T-helper 2 cell (primary cell): ENCODE results near the gene PSTPIP2.
"Not testable (repeated sequence)": the region's sequence is repeated elsewhere in the genome, so short reads cannot be mapped to it uniquely, and the experiment has no call there.

Experiments used
- DNase-seq, 5 experiments: peaks; one replicate each; pipeline versions ENCODE4 v3.0.0 to v3.0.0-alpha.2; 2012 to 2022

Gene PSTPIP2

DNA sequence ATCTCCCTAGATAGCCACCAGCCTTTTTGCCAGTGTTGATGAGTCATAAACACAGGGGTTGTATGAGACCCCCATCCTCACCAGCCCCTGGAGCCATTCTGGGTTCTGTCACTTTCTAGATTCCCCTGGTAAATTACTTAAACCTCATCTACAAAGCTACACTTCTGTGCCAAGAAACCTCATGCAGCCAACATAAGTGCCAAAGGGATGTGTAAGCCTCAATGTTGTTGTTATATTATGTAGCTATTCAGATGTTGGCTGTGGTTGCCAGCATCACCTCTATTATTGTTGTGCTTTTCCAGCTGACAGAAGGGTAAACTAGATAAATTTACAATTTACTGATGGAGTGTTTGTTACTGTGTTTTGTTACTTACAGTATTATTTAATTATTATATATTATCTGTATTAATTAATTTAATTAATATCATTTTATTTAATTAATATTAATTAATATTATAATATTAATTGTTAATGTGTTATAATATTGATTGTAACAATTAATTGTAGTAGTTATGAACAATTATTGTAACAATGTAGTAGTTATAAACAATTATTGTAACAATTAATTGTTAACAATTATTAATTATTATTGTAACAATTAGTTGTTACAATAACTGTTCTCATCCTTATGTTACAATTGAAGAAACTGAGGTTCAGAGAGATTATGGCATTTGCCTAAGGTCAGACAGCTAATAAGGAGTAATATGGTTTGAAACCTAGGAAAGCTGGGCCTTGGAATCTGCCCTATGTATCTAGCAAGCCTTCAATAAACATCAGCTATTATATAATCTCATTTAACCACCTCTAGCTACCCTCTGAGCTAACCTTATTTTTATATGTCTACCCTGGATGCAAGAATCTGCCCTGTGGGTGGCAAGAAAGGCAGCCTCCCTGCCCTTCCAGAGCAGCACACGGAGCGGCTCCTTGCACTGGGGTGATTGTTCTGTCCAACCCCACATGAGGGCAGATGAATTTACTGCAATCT is 36.1 kb downstream of the PSTPIP2 start:
- DNase-seq = no peak

DNA sequence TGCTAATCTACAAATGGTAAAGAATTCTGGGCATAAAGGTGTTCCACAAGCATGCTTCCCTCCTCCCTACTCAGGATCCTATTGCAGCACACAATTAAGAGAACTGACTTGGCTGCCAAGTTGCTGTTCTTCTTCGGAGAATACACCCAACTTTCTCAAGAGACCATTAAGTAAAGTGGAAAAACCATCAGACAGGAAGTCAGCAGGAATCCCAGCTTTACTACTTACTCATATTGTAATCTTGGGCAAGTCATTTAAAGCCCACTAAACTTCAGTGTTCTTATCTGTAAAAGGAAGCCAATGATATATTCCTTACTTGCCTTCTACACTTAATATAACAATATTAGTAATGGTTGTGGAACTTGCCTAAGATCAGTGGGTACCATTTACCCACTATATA is 37.8 kb downstream of the PSTPIP2 start:
- DNase-seq = no peak

- DNase-seq = no peak
Measured at GRCh38 chr18:46031741-46032140, 40.3 kb downstream of the PSTPIP2 start.

DNA sequence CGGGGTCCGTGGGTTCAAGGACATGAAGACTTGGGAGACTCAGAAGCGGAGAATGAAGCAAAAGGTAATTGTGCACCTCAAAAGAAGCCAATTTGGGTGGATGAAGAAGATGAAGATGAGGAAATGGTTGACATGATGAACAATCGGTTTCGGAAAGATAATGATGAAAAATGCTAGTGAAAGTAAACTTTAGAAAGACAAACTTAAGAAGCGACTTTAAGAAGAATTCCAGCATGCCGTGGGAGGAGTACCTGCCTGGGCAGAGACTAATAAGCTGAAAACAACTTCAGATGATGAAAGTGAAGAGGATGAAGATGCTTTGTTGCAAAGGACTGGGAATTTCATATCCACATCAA is 43.5 kb downstream of the PSTPIP2 start:
- DNase-seq = no peak

GRCh38 chr18:46019936-46020335 is 52.1 kb downstream of the PSTPIP2 start:
- DNase-seq = no peak

GRCh38 chr18:46013484-46014189 is 58.4 kb downstream of the PSTPIP2 start:
- peak in 1 of 5 experiments; percentile 57 for DNase-seq

- DNase-seq = no peak
Measured at GRCh38 chr18:46010676-46011075, 61.4 kb downstream of the PSTPIP2 start.

- no peak for DNase-seq
Measured at GRCh38 chr18:46010050-46010449, 62.0 kb downstream of the PSTPIP2 start.

- no peak for DNase-seq
Measured at GRCh38 chr18:46009125-46009840, 62.8 kb downstream of the PSTPIP2 start.

GRCh38 chr18:46008531-46008930 is 63.5 kb downstream of the PSTPIP2 start:
- DNase-seq = no peak

DNA sequence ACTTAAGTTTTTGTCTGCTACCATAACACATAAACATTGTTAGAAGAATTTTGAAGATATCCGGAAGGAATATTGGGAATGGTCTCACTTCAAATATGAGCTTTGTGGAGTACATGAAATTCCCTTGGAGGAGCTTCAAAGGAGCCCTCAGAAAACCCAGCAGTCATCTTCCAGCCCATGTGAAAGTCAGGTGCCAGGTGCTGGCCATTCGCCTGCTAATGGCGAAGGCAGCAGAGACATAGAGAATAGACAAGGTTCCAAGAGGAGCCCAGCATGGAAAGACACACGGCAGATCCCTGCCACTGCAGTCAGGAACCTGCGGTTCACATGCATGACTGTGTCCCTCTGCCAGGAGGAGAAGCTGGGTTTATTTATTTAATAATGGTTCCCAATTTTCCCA is 64.9 kb downstream of the PSTPIP2 start:
- DNase-seq = no peak

DNA sequence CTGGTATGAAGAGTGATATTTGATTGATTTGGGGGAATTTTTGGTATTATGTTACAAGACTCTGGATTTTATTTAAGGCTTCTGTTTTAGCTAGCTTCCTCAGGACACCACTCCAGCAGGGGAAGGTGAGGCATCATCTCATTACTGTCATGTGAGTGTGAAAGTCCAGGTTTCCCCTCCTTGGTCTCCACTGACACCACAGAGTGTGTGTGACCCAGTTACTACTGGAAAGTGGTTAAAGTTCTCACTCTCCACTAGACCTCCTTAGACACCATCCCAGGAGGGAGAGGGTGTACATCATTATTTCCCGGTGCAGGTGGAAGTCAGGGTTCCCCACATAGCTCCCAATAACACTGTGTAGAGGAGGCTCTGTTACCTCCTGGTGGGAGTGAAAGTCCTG is 69.1 kb downstream of the PSTPIP2 start:
- no peak for DNase-seq

DNA sequence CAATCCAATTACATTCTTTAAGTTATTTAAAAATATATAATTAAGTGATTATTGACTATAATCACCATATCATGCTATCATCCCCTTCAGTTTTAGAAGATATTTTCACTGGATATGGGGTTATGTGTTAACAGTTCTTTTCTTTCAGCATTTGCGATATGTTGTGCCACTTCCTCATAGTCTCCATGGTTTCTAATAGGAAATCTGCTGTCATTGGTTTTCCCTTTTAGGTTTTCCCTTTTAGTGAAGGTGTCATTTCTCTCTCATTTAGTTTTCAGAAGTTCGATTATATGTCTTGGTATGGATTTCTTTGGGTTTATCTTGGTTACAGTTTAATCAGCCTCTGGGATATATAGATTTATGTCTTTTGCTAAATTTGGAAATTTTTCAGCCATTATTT is 70.2 kb downstream of the PSTPIP2 start:
- no peak for DNase-seq

DNA sequence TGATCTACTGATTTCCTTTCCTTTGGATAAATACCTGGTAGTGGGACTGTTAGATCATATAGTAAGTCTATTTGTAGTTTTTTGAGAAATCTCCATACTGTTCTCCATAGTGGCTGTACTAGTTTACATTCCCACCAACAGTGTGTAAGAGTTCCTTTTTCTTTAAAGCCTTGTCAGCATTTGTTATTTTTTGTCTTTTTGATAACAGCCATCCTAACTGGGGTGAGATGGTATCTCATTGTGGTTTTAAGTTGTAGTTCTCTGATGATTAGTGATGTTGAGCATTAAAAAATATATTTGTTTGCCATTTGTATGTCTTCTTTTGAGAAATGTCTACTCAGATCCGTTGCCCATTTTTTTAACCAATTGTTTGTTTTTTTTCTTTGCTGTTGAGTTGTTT is 71.0 kb downstream of the PSTPIP2 start:
- peak in 1 of 5 experiments; percentile 66 for DNase-seq

- DNase-seq = no peak
Measured at GRCh38 chr18:45999536-45999935, 72.5 kb downstream of the PSTPIP2 start.

DNA sequence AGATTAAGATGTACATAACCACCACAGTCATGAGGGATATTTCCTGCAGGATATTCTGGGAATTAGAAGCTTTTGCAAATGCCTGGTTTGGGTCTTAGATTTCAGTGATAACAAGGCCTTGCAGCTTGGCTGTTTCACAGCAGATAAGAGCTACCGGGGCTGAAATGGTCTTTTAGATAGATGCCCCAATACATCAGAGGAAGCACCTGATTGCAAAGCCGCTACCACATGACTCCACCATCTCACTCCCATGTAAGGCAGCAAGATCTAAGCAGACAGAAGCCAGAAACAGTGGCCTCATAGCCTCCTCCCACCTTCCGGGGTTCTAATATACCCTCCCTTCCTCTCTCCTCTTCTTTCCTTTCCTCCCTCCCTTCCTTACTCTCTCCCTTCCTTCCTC is 73.8 kb downstream of the PSTPIP2 start:
- DNase-seq = peak in 1 of 5 experiments; percentile 84

DNA sequence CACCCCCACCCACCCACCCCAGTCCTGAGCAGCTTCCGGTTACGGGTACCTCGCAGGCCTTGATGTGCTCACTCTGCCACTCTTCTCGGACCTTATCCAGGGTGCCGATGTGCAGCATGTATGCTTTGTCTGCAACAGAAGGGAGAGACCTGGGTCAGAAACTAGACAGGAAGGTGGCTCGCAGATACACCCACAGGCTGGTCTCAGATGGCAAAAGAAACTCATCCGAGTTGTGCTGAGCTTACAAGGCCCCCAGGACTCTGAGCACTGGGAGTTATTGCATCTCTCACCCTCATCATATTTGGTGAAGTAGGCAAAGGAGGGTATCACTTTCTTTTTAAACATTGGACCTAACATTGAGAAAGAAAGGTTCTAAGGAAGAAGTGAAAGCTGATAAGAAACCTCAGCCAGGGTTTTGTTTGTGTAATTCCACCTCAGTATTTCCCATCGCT is 74.3 kb downstream of the PSTPIP2 start:
- peak in 2 of 5 experiments; percentile 6 to 73 for DNase-seq

- no peak for DNase-seq
Measured at GRCh38 chr18:45995461-45995860, 76.6 kb downstream of the PSTPIP2 start.

- no peak for DNase-seq
Measured at GRCh38 chr18:45993438-45993837, 78.6 kb downstream of the PSTPIP2 start.

DNA sequence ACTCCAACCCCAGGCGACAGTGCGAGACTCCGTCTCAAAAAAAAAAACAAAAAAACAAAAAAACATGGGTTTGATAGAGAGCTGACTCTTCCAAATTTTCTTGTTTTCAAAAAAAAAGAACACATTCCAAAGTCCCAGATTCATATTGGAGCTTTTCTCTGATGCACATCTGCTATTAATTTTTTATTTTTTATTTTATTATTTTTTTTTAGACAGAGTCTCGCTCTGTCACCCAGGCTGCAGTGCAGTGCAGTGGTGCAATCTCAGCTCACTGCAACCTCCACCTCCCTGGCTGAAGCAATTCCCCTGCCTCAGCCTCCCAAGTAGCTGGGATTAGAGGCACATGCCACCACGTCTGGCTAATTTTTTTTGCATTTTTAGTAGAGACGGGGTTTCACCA is 79.5 kb downstream of the PSTPIP2 start:
- DNase-seq = not testable (repeated sequence)

DNA sequence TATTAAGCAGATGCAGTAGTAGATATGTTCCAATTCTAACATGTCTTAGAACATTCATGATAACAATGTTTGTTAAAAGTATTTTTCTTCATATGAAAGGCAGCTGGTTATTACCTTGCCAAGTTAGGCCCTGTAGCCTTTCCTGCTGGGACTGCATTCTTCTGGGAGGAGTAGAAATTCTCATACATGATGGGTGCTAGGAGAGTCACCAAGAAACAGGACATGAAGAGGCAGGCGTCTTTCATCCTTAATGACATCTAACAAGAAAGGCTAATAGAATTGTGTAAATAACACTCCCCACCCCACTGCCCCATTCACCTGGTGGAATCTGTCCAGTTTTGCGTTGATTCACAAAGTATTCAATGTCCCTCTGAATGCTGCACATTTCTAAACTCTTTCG is 80.3 kb downstream of the PSTPIP2 start:
- no peak for DNase-seq

DNA sequence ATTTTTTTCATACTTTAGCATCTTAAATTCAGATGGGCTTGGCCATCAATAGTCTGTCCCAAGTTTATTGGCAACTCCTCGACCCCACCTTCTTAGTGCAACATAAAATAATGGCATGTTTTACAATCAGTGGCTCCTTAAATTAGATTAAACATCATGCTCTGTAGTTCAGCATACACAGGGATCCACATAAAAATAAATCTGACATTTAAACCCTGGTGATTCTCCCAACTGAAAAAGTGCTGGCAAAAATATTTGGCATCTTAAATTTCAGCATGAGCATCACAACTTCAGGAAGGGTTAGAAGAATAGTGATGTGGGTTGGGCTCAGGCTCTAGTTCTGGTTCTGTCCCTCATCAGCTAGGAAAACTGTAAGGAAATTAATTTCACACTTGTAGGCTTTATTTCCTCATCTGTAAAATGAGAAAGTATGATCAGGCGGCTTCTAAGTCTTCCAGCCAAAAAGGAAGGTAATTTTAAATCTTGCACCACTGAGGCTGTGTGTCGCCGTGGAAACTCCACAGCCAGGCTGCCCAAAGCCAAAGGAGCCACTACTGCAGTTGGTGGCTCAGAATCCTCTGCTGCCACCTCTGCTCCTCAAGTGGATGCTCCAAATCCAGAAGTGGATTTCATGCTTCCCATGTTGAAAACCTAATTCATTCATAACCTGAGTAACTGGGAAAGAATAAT is 87.4 kb downstream of the PSTPIP2 start:
- no peak for DNase-seq

DNA sequence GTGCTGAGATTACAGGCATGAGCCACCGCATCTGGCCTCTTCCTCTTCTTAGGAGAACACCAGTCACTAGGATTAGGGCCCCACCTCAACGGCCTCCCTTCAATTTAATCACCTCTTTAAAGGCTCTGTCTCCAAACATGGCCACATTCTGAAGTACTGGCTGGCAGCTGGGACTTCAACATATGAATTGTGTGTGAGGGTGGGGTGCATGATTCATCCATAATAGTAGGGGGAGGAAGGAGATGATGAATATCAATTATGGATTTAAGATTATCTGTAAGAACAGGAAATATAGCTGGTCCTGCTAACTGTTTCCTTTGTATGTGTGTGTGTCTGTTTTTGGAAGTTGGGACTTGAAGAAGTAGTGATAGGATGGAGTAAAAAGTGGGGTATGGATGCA is 90.2 kb downstream of the PSTPIP2 start:
- no peak for DNase-seq
